ENCODE data around the gene MMP24.

DNA sequence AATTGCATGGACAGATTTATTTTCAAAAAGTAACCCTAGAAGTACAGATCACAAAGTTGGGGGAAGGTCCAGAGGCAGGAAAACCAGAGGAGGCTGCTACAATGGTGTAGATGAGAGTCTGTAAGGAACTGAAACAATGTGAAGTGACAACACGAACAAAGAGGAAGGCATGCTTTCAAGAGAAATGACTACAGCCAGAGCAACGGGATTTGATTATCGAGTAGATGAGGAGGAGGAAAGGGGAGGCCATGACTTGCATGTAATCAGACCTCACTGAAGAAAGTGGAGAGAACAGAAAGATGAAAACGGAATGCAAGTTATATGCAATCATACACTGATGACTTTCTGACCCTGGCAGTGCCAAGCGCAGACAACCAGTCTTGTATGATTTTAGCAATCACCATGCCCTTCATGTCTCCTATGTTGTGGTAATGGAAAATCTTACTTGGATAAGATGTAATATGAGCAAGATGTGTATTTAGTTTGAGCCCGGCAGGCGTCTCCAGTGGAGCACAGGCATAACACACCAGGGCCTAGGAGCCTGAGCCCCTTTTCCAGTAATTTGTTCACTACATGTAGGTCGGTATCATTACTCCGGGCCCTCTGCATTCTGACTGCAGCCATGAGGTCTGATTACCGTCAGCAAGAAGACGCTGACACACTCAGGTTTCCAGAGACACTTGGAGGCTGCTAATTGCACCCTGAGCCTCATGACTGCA is 99.7 kb downstream of the MMP24 start:
- TF ChIP-seq, protein P1, sequence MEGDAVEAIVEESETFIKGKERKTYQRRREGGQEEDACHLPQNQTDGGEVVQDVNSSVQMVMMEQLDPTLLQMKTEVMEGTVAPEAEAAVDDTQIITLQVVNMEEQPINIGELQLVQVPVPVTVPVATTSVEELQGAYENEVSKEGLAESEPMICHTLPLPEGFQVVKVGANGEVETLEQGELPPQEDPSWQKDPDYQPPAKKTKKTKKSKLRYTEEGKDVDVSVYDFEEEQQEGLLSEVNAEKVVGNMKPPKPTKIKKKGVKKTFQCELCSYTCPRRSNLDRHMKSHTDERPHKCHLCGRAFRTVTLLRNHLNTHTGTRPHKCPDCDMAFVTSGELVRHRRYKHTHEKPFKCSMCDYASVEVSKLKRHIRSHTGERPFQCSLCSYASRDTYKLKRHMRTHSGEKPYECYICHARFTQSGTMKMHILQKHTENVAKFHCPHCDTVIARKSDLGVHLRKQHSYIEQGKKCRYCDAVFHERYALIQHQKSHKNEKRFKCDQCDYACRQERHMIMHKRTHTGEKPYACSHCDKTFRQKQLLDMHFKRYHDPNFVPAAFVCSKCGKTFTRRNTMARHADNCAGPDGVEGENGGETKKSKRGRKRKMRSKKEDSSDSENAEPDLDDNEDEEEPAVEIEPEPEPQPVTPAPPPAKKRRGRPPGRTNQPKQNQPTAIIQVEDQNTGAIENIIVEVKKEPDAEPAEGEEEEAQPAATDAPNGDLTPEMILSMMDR (IDR thresholded peaks at IDR 0.05), result no peak
- no peak for TF ChIP-seq POLR2A (IDR thresholded peaks at IDR 0.05)

All from tibial nerve (tissue), 3 donors.